WTC11 (cell line): Measurements from ENCODE around the gene TRIM26. TPM values are rescaled to one million over a fixed set of nuclear protein-coding genes. Genes with fewer than 3 reads are reported as not detected.

Experiments
- ATAC-seq: fragments of 200-7000 bp; cut with Tn5 transposase; 2 replicates; pipeline ENCODE4 v1.10.0; 2021; ENCODE audit warnings: mild to moderate bottlenecking, moderate library complexity
- CTCF ChIA-PET: fragments of 300-600 bp; sonication (Branson Sonifier 250); formaldehyde crosslinking; loops from one replicate; lab custom pipeline; 2021; ENCODE audit warnings: antibody characterized with exemption; lab: Charles Lee
- POLR2A ChIA-PET: fragments of 350-600 bp; sonication (Branson Sonifier 250); formaldehyde crosslinking; loops from one replicate; lab custom pipeline; 2021; ENCODE audit warnings: antibody characterized with exemption; lab: Charles Lee
- DNase-seq: peaks from one replicate; pipeline ENCODE4 v3.0.0; 2021; ENCODE audit warnings: low spot score
- H3K27ac Mint-ChIP-seq: 2 replicates; pipeline ENCODE4 v1.8.0; 2021; ENCODE audit warnings: mixed read lengths
- H3K27me3 Mint-ChIP-seq: 2 replicates; pipeline ENCODE4 v1.8.0; 2021; ENCODE audit warnings: low read depth, mild to moderate bottlenecking, moderate library complexity, mixed read lengths
- H3K36me3 Mint-ChIP-seq: 2 replicates; pipeline ENCODE4 v1.8.0; 2021; ENCODE audit warnings: mixed read lengths
- H3K4me1 Mint-ChIP-seq: 2 replicates; pipeline ENCODE4 v1.8.0; 2022; ENCODE audit warnings: mixed read lengths
- H3K4me3 Mint-ChIP-seq: 2 replicates; pipeline ENCODE4 v1.8.0; 2021; ENCODE audit warnings: mild to moderate bottlenecking, moderate library complexity, mixed read lengths
- H3K9me3 Mint-ChIP-seq: 2 replicates; pipeline ENCODE4 v1.8.0; 2021; ENCODE audit warnings: mixed read lengths
- AR ChIP-seq: fragments of 250-450 bp; sonication (Bioruptor Pico); IDR thresholded peaks from 2 replicates; pipeline ENCODE4 v1.9.0; 2021; ENCODE audit warnings: mild to moderate bottlenecking
- ARID4B ChIP-seq: sonication (generic); formaldehyde crosslinking; IDR thresholded peaks from 2 replicates; pipeline ENCODE4 v1.8.0; 2023; ENCODE audit warnings: missing genetic modification reagents, mild to moderate bottlenecking, borderline replicate concordance
- ATF1 ChIP-seq: sonication (generic); formaldehyde crosslinking; IDR thresholded peaks from 2 replicates; pipeline ENCODE4 v1.8.1; 2023; ENCODE audit warnings: mild to moderate bottlenecking, moderate library complexity, missing genetic modification reagents
- CBFB ChIP-seq: sonication (generic); formaldehyde crosslinking; IDR thresholded peaks from 2 replicates; pipeline ENCODE4 v1.8.1; 2022; ENCODE audit warnings: mild to moderate bottlenecking, low read depth, missing genetic modification reagents
- GRHL2 ChIP-seq: fragments of 250-450 bp; sonication (Bioruptor Pico); IDR thresholded peaks from 2 replicates; pipeline ENCODE4 v1.8.0; 2022; ENCODE audit warnings: mild to moderate bottlenecking, moderate library complexity; ENCODE audit not compliant: insufficient replicate concordance, severe bottlenecking
- GTF2I ChIP-seq: fragments of 250-450 bp; sonication (Bioruptor Pico); conservative IDR thresholded peaks from 2 replicates; pipeline ENCODE4 v1.4.0; 2021; ENCODE audit warnings: mild to moderate bottlenecking
- NFYB ChIP-seq: sonication (generic); formaldehyde crosslinking; conservative IDR thresholded peaks from 2 replicates; pipeline ENCODE4 v1.8.0; 2022; ENCODE audit warnings: low read depth, missing genetic modification reagents
- PRDM15 ChIP-seq: sonication (generic); formaldehyde crosslinking; IDR thresholded peaks from 2 replicates; pipeline ENCODE4 v1.8.0; 2022; ENCODE audit warnings: missing genetic modification reagents
- SOX15 ChIP-seq: fragments of 250-450 bp; sonication (Bioruptor Pico); IDR thresholded peaks from 2 replicates; pipeline ENCODE4 v1.9.0; 2021; ENCODE audit warnings: mild to moderate bottlenecking
- TEAD1 ChIP-seq: sonication (generic); formaldehyde crosslinking; IDR thresholded peaks from 2 replicates; pipeline ENCODE4 v1.8.0; 2022; ENCODE audit warnings: mild to moderate bottlenecking, missing genetic modification reagents
- ZMAT4 ChIP-seq: fragments of 250-450 bp; sonication (Bioruptor Pico); IDR thresholded peaks from 2 replicates; pipeline ENCODE4 v1.9.0; 2021; ENCODE audit warnings: mild to moderate bottlenecking
- ZNF121 ChIP-seq: sonication (generic); formaldehyde crosslinking; IDR thresholded peaks from 2 replicates; pipeline ENCODE4 v1.8.0; 2023; ENCODE audit warnings: missing genetic modification reagents
- ZNF263 ChIP-seq: sonication (generic); formaldehyde crosslinking; IDR thresholded peaks from 2 replicates; pipeline ENCODE4 v1.8.1; 2022; ENCODE audit warnings: low read depth, mild to moderate bottlenecking, moderate library complexity, missing genetic modification reagents
- ZNF512 ChIP-seq: sonication (generic); formaldehyde crosslinking; IDR thresholded peaks from 2 replicates; pipeline ENCODE4 v1.8.1; 2022; ENCODE audit warnings: missing genetic modification reagents, borderline replicate concordance
- total RNA-seq: library from RNA; stranded (reverse); gene quantifications from 3 replicates; pipeline ENCODE4 v1.2.3, GENCODE V29; 2021
- TF ChIP-seq, protein P1 (sequence below): sonication (generic); formaldehyde crosslinking; IDR thresholded peaks from 2 replicates; pipeline ENCODE4 v1.8.1; 2023; ENCODE audit warnings: mild to moderate bottlenecking, missing genetic modification reagents, borderline replicate concordance
- TF ChIP-seq, protein P2 (sequence below): sonication (generic); formaldehyde crosslinking; IDR thresholded peaks from 2 replicates; pipeline ENCODE4 v1.8.1; 2023; ENCODE audit warnings: mild to moderate bottlenecking, missing genetic modification reagents, moderate library complexity
- TF ChIP-seq, protein P3 (sequence below): sonication (generic); formaldehyde crosslinking; IDR thresholded peaks from 2 replicates; pipeline ENCODE4 v1.8.0; 2022; ENCODE audit warnings: mild to moderate bottlenecking, missing genetic modification reagents

The TRIM26 gene
- total RNA-seq, 1 experiment from 2014 or later, result 27.7 TPM

- Mint-ChIP-seq H3K27me3 (peaks cover 10% of the 10 kb centered on the region), H3K4me3 (no peak overlapping the region), H3K36me3 (no peaks in the 10 kb centered on the region), H3K9me3 (no peaks in the 10 kb centered on the region)
- ChIA-PET POLR2A (no interaction called here), CTCF (interaction anchor here (2.2 kb wide), 1 partner anchor 16 kb away, joined by 9 read pairs; no protein-coding TSS in a partner anchor)
- DNase-seq, result no peak
- TF ChIP-seq ZNF263 (CRISPR knock-in tag) (no peak), AR (CRISPR knock-in tag) (no peak), ATF1 (CRISPR knock-in tag) (no peak), GTF2I (no peak), ZNF121 (no peak), CBFB (CRISPR knock-in tag) (no peak), TEAD1 (CRISPR knock-in tag) (no peak), ZMAT4 (no peak), ZNF512 (no peak), SOX15 (CRISPR knock-in tag) (no peak), NFYB (no peak), GRHL2 (CRISPR knock-in tag) (no peak), PRDM15 (CRISPR knock-in tag) (no peak), ARID4B (CRISPR knock-in tag) (no peak)
- TF ChIP-seq, protein P1, sequence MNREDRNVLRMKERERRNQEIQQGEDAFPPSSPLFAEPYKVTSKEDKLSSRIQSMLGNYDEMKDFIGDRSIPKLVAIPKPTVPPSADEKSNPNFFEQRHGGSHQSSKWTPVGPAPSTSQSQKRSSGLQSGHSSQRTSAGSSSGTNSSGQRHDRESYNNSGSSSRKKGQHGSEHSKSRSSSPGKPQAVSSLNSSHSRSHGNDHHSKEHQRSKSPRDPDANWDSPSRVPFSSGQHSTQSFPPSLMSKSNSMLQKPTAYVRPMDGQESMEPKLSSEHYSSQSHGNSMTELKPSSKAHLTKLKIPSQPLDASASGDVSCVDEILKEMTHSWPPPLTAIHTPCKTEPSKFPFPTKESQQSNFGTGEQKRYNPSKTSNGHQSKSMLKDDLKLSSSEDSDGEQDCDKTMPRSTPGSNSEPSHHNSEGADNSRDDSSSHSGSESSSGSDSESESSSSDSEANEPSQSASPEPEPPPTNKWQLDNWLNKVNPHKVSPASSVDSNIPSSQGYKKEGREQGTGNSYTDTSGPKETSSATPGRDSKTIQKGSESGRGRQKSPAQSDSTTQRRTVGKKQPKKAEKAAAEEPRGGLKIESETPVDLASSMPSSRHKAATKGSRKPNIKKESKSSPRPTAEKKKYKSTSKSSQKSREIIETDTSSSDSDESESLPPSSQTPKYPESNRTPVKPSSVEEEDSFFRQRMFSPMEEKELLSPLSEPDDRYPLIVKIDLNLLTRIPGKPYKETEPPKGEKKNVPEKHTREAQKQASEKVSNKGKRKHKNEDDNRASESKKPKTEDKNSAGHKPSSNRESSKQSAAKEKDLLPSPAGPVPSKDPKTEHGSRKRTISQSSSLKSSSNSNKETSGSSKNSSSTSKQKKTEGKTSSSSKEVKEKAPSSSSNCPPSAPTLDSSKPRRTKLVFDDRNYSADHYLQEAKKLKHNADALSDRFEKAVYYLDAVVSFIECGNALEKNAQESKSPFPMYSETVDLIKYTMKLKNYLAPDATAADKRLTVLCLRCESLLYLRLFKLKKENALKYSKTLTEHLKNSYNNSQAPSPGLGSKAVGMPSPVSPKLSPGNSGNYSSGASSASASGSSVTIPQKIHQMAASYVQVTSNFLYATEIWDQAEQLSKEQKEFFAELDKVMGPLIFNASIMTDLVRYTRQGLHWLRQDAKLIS (CRISPR knock-in tag), result no peak
- TF ChIP-seq, protein P2, sequence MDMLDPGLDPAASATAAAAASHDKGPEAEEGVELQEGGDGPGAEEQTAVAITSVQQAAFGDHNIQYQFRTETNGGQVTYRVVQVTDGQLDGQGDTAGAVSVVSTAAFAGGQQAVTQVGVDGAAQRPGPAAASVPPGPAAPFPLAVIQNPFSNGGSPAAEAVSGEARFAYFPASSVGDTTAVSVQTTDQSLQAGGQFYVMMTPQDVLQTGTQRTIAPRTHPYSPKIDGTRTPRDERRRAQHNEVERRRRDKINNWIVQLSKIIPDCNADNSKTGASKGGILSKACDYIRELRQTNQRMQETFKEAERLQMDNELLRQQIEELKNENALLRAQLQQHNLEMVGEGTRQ, result no peak
- TF ChIP-seq, protein P3, sequence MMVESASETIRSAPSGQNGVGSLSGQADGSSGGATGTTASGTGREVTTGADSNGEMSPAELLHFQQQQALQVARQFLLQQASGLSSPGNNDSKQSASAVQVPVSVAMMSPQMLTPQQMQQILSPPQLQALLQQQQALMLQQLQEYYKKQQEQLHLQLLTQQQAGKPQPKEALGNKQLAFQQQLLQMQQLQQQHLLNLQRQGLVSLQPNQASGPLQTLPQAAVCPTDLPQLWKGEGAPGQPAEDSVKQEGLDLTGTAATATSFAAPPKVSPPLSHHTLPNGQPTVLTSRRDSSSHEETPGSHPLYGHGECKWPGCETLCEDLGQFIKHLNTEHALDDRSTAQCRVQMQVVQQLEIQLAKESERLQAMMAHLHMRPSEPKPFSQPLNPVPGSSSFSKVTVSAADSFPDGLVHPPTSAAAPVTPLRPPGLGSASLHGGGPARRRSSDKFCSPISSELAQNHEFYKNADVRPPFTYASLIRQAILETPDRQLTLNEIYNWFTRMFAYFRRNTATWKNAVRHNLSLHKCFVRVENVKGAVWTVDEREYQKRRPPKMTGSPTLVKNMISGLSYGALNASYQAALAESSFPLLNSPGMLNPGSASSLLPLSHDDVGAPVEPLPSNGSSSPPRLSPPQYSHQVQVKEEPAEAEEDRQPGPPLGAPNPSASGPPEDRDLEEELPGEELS, result no peak
- TF ChIP-seq, all 79 proteins: peak for 0
- ATAC-seq, result peak; percentile 60
- Mint-ChIP-seq H3K4me1 (peaks cover 4% of the 10 kb centered on the region), H3K27ac (no peak overlapping the region)
Measured at GRCh38 chr6:30147096-30147495, 66.1 kb downstream of the TRIM26 start.
